ENCODE measurements around the gene WWOX. TPM values are rescaled to one million over a fixed set of nuclear protein-coding genes. Genes with fewer than 3 reads are reported as not detected.

The WWOX gene
- total RNA-seq, 1 donor from 2014 or later = 7.3 TPM

DNA sequence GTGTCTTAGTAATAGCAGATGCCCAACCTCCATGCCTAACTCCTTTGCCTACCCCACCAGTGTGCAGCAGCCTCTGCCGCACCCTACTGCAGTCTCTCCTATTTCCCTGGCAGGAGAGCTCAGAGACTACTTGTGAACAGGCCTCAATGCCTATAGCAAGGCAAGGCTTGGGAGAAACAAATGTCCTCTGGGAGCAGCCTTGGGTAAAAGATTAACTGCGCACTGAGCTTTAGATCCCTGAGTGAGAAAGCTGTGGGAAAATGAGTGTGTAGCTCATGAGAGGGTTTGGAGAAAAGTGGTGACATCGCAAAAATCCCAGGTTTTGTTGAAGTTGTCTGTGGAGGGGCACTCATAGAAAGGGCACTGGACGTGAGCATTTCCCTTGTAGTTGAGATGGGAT lies 335.8 kb downstream of the WWOX start:
- Histone ChIP-seq H3K36me3 (ENCODE audit: insufficient read depth, low read length) (no peaks in the 10 kb centered on the region), H3K79me2 (ENCODE audit: insufficient read depth, low read length) (no peaks in the 10 kb centered on the region), H3K4me3 (ENCODE audit: insufficient read depth, low read depth, low read length) (no peak overlapping the region), H3K27ac (ENCODE audit: low read depth, low read length) (no peak overlapping the region), H3K4me2 (ENCODE audit: low read length) (no peak overlapping the region), H3K4me1 (ENCODE audit: insufficient read depth, low read length) (no peaks in the 10 kb centered on the region), H3K27me3 (ENCODE audit: insufficient read depth, low read length) (no peaks in the 10 kb centered on the region), H3K9ac (ENCODE audit: low read length) (no peak overlapping the region), H4K20me1 (ENCODE audit: insufficient read depth, low read length) (no peaks in the 10 kb centered on the region), H2AFZ (ENCODE audit: low read depth, low read length) (no peak overlapping the region), H3K9me3 (ENCODE audit: insufficient read depth, low read depth, low read length) (no peaks in the 10 kb centered on the region)
- H3K27ac Mint-ChIP-seq (ENCODE audit: unreplicated experiment) = no peak overlapping the region
- no peaks in the 10 kb centered on the region for H3K9me3 Mint-ChIP-seq (ENCODE audit: unreplicated experiment)
- no peaks in the 10 kb centered on the region for H3K36me3 Mint-ChIP-seq (ENCODE audit: low read depth, unreplicated experiment)
- H3K27me3 Mint-ChIP-seq (ENCODE audit: low read depth, unreplicated experiment) = no peaks in the 10 kb centered on the region
- H3K4me3 Mint-ChIP-seq (ENCODE audit: unreplicated experiment) = no peak overlapping the region
- DNase-seq (ENCODE audit: low read depth) (no peak), FAIRE-seq (no peak)
- H3K4me1 Mint-ChIP-seq (ENCODE audit: low read depth, unreplicated experiment) = peaks cover 5% of the 10 kb centered on the region
- TF ChIP-seq, protein P1, sequence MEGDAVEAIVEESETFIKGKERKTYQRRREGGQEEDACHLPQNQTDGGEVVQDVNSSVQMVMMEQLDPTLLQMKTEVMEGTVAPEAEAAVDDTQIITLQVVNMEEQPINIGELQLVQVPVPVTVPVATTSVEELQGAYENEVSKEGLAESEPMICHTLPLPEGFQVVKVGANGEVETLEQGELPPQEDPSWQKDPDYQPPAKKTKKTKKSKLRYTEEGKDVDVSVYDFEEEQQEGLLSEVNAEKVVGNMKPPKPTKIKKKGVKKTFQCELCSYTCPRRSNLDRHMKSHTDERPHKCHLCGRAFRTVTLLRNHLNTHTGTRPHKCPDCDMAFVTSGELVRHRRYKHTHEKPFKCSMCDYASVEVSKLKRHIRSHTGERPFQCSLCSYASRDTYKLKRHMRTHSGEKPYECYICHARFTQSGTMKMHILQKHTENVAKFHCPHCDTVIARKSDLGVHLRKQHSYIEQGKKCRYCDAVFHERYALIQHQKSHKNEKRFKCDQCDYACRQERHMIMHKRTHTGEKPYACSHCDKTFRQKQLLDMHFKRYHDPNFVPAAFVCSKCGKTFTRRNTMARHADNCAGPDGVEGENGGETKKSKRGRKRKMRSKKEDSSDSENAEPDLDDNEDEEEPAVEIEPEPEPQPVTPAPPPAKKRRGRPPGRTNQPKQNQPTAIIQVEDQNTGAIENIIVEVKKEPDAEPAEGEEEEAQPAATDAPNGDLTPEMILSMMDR (IDR thresholded peaks at IDR 0.05; ENCODE audit: insufficient read depth, low read depth, low read length) = no peak
- TF ChIP-seq EZH2 (IDR thresholded peaks at IDR 0.05; ENCODE audit: insufficient read depth, low read length) = no peak

DNA sequence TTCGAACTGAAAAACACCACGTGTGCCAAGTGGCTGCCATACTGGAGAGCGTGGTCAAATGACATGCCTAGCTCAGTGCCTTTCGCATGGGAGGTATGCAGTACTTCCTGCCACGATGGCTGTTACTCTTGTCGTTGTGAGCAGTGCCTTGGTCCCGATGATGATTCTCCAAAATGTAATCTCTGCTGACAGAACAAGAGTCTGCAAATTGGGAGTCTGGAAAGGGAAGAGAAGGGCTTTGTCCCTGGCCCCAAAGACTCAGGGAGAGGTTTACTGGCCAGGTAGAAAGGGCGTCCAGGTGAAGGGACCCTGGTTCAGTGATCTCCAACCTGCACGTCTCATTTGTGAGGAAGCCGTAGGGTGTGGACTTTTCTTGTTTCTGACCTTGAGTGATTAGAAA lies 336.6 kb downstream of the WWOX start:
- Histone ChIP-seq H3K36me3 (ENCODE audit: insufficient read depth, low read length) (no peaks in the 10 kb centered on the region), H3K27me3 (ENCODE audit: insufficient read depth, low read length) (no peaks in the 10 kb centered on the region), H3K9me3 (ENCODE audit: insufficient read depth, low read depth, low read length) (no peaks in the 10 kb centered on the region), H3K27ac (ENCODE audit: low read depth, low read length) (no peak overlapping the region), H3K4me3 (ENCODE audit: insufficient read depth, low read depth, low read length) (no peak overlapping the region), H2AFZ (ENCODE audit: low read depth, low read length) (no peak overlapping the region), H4K20me1 (ENCODE audit: insufficient read depth, low read length) (no peaks in the 10 kb centered on the region), H3K9ac (ENCODE audit: low read length) (no peak overlapping the region), H3K4me1 (ENCODE audit: insufficient read depth, low read length) (no peaks in the 10 kb centered on the region), H3K4me2 (ENCODE audit: low read length) (no peak overlapping the region), H3K79me2 (ENCODE audit: insufficient read depth, low read length) (no peaks in the 10 kb centered on the region)
- Mint-ChIP-seq H3K4me3 (ENCODE audit: unreplicated experiment) (no peak overlapping the region), H3K36me3 (ENCODE audit: low read depth, unreplicated experiment) (no peaks in the 10 kb centered on the region), H3K27me3 (ENCODE audit: low read depth, unreplicated experiment) (no peaks in the 10 kb centered on the region), H3K27ac (ENCODE audit: unreplicated experiment) (no peak overlapping the region), H3K4me1 (ENCODE audit: low read depth, unreplicated experiment) (peaks cover 5% of the 10 kb centered on the region), H3K9me3 (ENCODE audit: unreplicated experiment) (no peaks in the 10 kb centered on the region)
- no peak for TF ChIP-seq EZH2 (IDR thresholded peaks at IDR 0.05; ENCODE audit: insufficient read depth, low read length)
- TF ChIP-seq, protein P1 (IDR thresholded peaks at IDR 0.05; ENCODE audit: insufficient read depth, low read depth, low read length) = no peak
- DNase-seq (ENCODE audit: low read depth) (no peak), FAIRE-seq (no peak)

DNA sequence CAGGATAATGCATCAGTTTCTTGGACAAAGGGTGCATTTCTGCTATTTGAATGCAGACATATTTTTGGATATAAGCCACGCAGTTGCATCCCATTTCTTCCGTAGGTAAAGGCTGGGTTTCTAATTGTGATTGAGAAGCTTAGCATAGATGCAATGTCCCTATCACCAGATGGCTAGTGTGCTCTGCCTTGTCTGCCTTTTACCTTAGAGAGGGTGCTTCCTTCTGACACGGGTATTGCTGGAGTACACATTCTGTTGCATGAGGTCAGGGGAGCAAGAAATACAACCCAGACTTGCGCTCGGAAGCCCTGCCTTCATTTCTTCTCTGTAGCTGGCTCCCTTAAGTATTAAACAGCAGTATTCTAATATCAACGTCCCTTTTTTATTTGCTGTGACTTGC lies 337.4 kb downstream of the WWOX start:
- Mint-ChIP-seq H3K27ac (ENCODE audit: unreplicated experiment) (no peak overlapping the region), H3K9me3 (ENCODE audit: unreplicated experiment) (no peaks in the 10 kb centered on the region), H3K4me1 (ENCODE audit: low read depth, unreplicated experiment) (peaks cover 5% of the 10 kb centered on the region), H3K36me3 (ENCODE audit: low read depth, unreplicated experiment) (no peaks in the 10 kb centered on the region), H3K4me3 (ENCODE audit: unreplicated experiment) (no peak overlapping the region), H3K27me3 (ENCODE audit: low read depth, unreplicated experiment) (no peaks in the 10 kb centered on the region)
- H3K4me2 ChIP-seq (ENCODE audit: low read length) = no peak overlapping the region
- H4K20me1 ChIP-seq (ENCODE audit: insufficient read depth, low read length) = no peaks in the 10 kb centered on the region
- no peaks in the 10 kb centered on the region for H3K9me3 ChIP-seq (ENCODE audit: insufficient read depth, low read depth, low read length)
- TF ChIP-seq, protein P1 (IDR thresholded peaks at IDR 0.05; ENCODE audit: insufficient read depth, low read depth, low read length) = no peak
- TF ChIP-seq EZH2 (IDR thresholded peaks at IDR 0.05; ENCODE audit: insufficient read depth, low read length) = no peak
- H3K9ac ChIP-seq (ENCODE audit: low read length) = no peak overlapping the region
- DNase-seq (ENCODE audit: low read depth) (no peak), FAIRE-seq (no peak)
- H3K36me3 ChIP-seq (ENCODE audit: insufficient read depth, low read length) = no peaks in the 10 kb centered on the region
- H2AFZ ChIP-seq (ENCODE audit: low read depth, low read length) = no peak overlapping the region
- H3K4me3 ChIP-seq (ENCODE audit: insufficient read depth, low read depth, low read length) = no peak overlapping the region
- H3K27me3 ChIP-seq (ENCODE audit: insufficient read depth, low read length) = no peaks in the 10 kb centered on the region
- H3K4me1 ChIP-seq (ENCODE audit: insufficient read depth, low read length) = no peaks in the 10 kb centered on the region
- H3K27ac ChIP-seq (ENCODE audit: low read depth, low read length) = no peak overlapping the region
- no peaks in the 10 kb centered on the region for H3K79me2 ChIP-seq (ENCODE audit: insufficient read depth, low read length)
